HCT116 (cell line): ENCODE measurements around the gene HLCS.

Experiments
- ATF3 ChIP-seq: IDR thresholded peaks from 2 replicates; pipeline ENCODE4 v1.6.1; 2012
- POLR2AphosphoS5 ChIP-seq: IDR thresholded peaks from 2 replicates; pipeline ENCODE4 v1.6.1; 2011; ENCODE audit warnings: mild to moderate bottlenecking, low read depth, low read length, moderate library complexity
- SRF ChIP-seq: IDR thresholded peaks from 2 replicates; pipeline ENCODE4 v1.6.1; 2012; ENCODE audit warnings: low read depth
- TCF7L2 ChIP-seq: IDR thresholded peaks from 2 replicates; pipeline ENCODE4 v1.7.0; 2011; ENCODE audit warnings: borderline replicate concordance, inconsistent platforms; ENCODE audit not compliant: insufficient read depth, insufficient read length; ENCODE audit errors: extremely low read depth
- TF ChIP-seq, protein P1 (sequence below), 3 experiments: fragments of 200-600 bp in 1 of 3; sonication (generic) in 1 of 3; IDR thresholded peaks in 2 of 3; conservative IDR thresholded peaks in 1 of 3; 2 replicates each; pipeline ENCODE4 v1.5.1; 2012 to 2017; ENCODE audit warnings: low read depth in 2 of 3, low read length in 2 of 3, antibody characterized with exemption in 1 of 3, borderline replicate concordance in 1 of 3, control low read depth in 1 of 3, mild to moderate bottlenecking in 1 of 3, mixed read lengths in 1 of 3, mixed run types in 1 of 3, moderate library complexity in 1 of 3; ENCODE audit not compliant: insufficient read depth in 1 of 3

DNA sequence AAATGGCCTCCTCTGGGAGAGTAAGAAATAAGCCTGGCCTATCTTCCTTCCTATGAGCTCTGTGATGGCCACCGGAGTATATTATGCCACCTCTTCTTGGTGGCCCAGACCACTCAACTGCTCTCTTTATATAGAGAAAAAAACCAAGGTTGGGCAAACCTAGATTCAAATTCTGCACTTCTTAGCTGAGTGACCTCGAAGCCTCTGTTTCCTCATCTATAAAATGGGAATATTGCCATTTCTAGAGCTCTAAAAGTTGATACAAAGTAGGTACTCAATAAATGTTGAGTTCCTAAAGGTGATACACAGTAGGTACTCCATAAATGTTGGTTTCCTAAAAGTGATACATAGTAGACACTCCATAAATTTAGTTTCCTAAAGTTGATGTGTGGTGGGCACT is 120.7 kb downstream of the HLCS start:
- TF ChIP-seq, protein P1, sequence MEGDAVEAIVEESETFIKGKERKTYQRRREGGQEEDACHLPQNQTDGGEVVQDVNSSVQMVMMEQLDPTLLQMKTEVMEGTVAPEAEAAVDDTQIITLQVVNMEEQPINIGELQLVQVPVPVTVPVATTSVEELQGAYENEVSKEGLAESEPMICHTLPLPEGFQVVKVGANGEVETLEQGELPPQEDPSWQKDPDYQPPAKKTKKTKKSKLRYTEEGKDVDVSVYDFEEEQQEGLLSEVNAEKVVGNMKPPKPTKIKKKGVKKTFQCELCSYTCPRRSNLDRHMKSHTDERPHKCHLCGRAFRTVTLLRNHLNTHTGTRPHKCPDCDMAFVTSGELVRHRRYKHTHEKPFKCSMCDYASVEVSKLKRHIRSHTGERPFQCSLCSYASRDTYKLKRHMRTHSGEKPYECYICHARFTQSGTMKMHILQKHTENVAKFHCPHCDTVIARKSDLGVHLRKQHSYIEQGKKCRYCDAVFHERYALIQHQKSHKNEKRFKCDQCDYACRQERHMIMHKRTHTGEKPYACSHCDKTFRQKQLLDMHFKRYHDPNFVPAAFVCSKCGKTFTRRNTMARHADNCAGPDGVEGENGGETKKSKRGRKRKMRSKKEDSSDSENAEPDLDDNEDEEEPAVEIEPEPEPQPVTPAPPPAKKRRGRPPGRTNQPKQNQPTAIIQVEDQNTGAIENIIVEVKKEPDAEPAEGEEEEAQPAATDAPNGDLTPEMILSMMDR (IDR thresholded peaks at IDR 0.05 in 2 of 3, conservative IDR thresholded peaks at IDR 0.05 in 1 of 3; ENCODE audit: borderline replicate concordance in 1 of 3, insufficient read depth in 1 of 3, low read depth in 2 of 3, low read length in 2 of 3): no peak
- no peak for TF ChIP-seq ATF3
- no peak for TF ChIP-seq POLR2AphosphoS5
- no peak for TF ChIP-seq TCF7L2
- no peak for TF ChIP-seq SRF
